HepG2 (cell line): Measurements from ENCODE around the gene FAM83E. TPM values are rescaled to one million over a fixed set of nuclear protein-coding genes. Genes with fewer than 3 reads are reported as not detected.

Experiments
- FOSL2 ChIP-seq: sonication (generic); formaldehyde crosslinking; IDR thresholded peaks from 2 replicates; pipeline ENCODE4 v1.4.0; 2020; ENCODE audit warnings: missing genetic modification reagents
- HNRNPL ChIP-seq: fragments of 200-400 bp; formaldehyde crosslinking; IDR thresholded peaks from 2 replicates; pipeline ENCODE4 v1.6.1; 2017; ENCODE audit warnings: mild to moderate bottlenecking, low read depth, low read length
- HNRNPLL ChIP-seq: fragments of 200-400 bp; formaldehyde crosslinking; IDR thresholded peaks from 2 replicates; pipeline ENCODE4 v1.6.1; 2017; ENCODE audit warnings: mild to moderate bottlenecking, low read depth, low read length; ENCODE audit not compliant: poor library complexity, severe bottlenecking
- HNRNPUL1 ChIP-seq: fragments of 200-400 bp; formaldehyde crosslinking; IDR thresholded peaks from 2 replicates; pipeline ENCODE4 v1.6.1; 2017; ENCODE audit warnings: low read depth, mild to moderate bottlenecking, low read length, moderate library complexity
- KDM2A ChIP-seq: sonication (generic); formaldehyde crosslinking; IDR thresholded peaks from 2 replicates; pipeline ENCODE4 v1.4.0; 2020; ENCODE audit warnings: low read depth, missing genetic modification reagents, borderline replicate concordance
- KLF12 ChIP-seq: sonication (generic); formaldehyde crosslinking; IDR thresholded peaks from 2 replicates; pipeline ENCODE4 v1.4.0; 2020; ENCODE audit warnings: missing genetic modification reagents, borderline replicate concordance
- MXI1 ChIP-seq: IDR thresholded peaks from 3 replicates; pipeline ENCODE4 v1.6.1; 2012; ENCODE audit warnings: low read depth, low read length, inconsistent platforms, borderline replicate concordance
- NKX3-1 ChIP-seq: sonication (generic); formaldehyde crosslinking; IDR thresholded peaks from 2 replicates; pipeline ENCODE4 v1.5.0; 2020; ENCODE audit warnings: missing genetic modification reagents
- SIN3B ChIP-seq: fragments of 150-350 bp; IDR thresholded peaks from 2 replicates; pipeline ENCODE4 v1.6.1; 2014; ENCODE audit warnings: low read length
- ZNF207 ChIP-seq: fragments of 450-650 bp; IDR thresholded peaks from 2 replicates; pipeline ENCODE4 v1.6.1; 2016; ENCODE audit warnings: antibody characterized with exemption, borderline replicate concordance
- ZNF264 ChIP-seq: sonication (generic); formaldehyde crosslinking; IDR thresholded peaks from 2 replicates; pipeline ENCODE4 v1.4.0; 2020; ENCODE audit warnings: missing genetic modification reagents
- ZNF333 ChIP-seq: sonication (generic); formaldehyde crosslinking; IDR thresholded peaks from 2 replicates; pipeline ENCODE4 v1.4.0; 2020; ENCODE audit warnings: mild to moderate bottlenecking, missing genetic modification reagents, borderline replicate concordance
- ZNF335 ChIP-seq: sonication (generic); formaldehyde crosslinking; IDR thresholded peaks from 2 replicates; pipeline ENCODE4 v1.4.0; 2020; ENCODE audit warnings: missing genetic modification reagents
- ZNF746 ChIP-seq: sonication (generic); formaldehyde crosslinking; IDR thresholded peaks from 2 replicates; pipeline ENCODE4 v1.8.0; 2022; ENCODE audit warnings: mild to moderate bottlenecking, missing genetic modification reagents
- ZNF777 ChIP-seq: sonication (generic); formaldehyde crosslinking; IDR thresholded peaks from 2 replicates; pipeline ENCODE4 v1.4.0; 2020; ENCODE audit warnings: missing genetic modification reagents
- polyA plus RNA-seq, 8 experiments: library from polyadenylated mRNA; depleted of rRNA in 3 of 8; stranded (reverse) in 7 of 8; unstranded in 1 of 8; fragments of >200 nt; fragmentation: Illumina TruSeq in 4 of 8; extraction: Trizol in 4 of 8; gene quantifications; 2 replicates each; pipeline versions ENCODE4 v1.2.1 to v1.2.3, GENCODE V29; 2011 to 2016; ENCODE audit warnings: low read depth in 4 of 8, missing spikeins in 1 of 8, mixed read lengths in 1 of 8; ENCODE audit not compliant: insufficient read depth in 1 of 8
- total RNA-seq, 5 experiments: library from RNA; depleted of rRNA; stranded (reverse); fragments of >200 nt; fragmentation: Illumina TruSeq; extraction: Trizol; gene quantifications; 2 replicates each; pipeline ENCODE4 v1.2.3, GENCODE V29; 2016; ENCODE audit warnings: low read depth in 1 of 5
- TF ChIP-seq, protein P1 (sequence below): sonication (generic); formaldehyde crosslinking; IDR thresholded peaks from 2 replicates; pipeline ENCODE4 v1.5.1; 2020; ENCODE audit warnings: missing genetic modification reagents, mild to moderate bottlenecking, borderline replicate concordance
- TF ChIP-seq, protein P2 (sequence below): sonication (generic); formaldehyde crosslinking; IDR thresholded peaks from 2 replicates; pipeline ENCODE4 v1.8.1; 2023; ENCODE audit warnings: mild to moderate bottlenecking, missing genetic modification reagents
- TF ChIP-seq, protein P3 (sequence below): IDR thresholded peaks from 2 replicates; pipeline ENCODE4 v1.6.1; 2016; ENCODE audit warnings: missing compliant biosample characterization, missing genetic modification reagents, borderline replicate concordance
- TF ChIP-seq, protein P4 (sequence below): sonication (generic); formaldehyde crosslinking; IDR thresholded peaks from 2 replicates; pipeline ENCODE4 v1.4.0; 2020; ENCODE audit warnings: missing genetic modification reagents

FAM83E gene
- total and polyA plus RNA-seq, 2 of the 13 experiments (the other 11 are each of a cell fraction or from before 2014, with no cell fraction given) = 0.18 to 0.60 TPM

DNA sequence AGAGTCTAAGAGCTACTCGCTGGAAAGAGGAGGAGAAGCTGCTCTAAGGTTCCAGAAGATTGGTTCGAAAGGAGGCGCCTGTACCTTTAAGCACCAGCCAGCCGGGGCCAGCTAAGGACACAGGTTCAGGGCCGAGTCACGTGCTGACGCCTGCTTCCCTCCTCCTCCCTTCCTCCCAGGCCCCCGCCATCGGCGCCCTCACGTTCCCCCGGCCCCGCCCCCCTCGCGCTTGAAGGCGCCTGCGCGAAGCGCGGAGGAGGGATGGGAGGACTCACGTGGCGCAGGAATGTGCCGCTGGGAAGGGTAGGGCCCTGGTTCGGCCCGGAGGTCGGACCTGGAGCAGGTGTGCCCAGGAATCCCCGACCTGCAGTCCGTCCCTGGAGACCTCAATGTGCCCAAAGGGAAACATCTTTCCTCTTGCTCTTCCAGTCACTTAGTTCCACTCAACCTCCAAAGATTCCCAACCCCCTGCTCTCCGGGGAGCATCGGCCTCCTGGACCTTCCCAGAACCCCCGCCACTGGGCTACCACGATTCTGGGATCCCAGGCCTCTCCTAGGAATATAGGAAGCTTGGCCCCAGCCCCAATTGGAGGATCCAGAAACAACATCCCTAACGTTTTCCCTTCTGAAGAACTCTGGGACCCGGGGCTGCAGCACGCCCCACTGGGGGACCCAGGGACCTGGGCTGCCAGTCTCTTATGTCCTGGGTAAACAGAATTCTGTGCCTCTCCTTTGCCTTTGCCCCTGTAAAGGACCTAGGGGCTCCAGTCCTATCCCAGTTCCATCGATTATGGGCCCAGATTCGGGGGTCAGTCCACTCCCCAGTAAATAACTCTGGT is 19.8 kb upstream of the FAM83E start (continued):
- TF ChIP-seq, protein P1, sequence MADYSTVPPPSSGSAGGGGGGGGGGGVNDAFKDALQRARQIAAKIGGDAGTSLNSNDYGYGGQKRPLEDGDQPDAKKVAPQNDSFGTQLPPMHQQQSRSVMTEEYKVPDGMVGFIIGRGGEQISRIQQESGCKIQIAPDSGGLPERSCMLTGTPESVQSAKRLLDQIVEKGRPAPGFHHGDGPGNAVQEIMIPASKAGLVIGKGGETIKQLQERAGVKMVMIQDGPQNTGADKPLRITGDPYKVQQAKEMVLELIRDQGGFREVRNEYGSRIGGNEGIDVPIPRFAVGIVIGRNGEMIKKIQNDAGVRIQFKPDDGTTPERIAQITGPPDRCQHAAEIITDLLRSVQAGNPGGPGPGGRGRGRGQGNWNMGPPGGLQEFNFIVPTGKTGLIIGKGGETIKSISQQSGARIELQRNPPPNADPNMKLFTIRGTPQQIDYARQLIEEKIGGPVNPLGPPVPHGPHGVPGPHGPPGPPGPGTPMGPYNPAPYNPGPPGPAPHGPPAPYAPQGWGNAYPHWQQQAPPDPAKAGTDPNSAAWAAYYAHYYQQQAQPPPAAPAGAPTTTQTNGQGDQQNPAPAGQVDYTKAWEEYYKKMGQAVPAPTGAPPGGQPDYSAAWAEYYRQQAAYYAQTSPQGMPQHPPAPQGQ (CRISPR knock-in tag) = no peak
- TF ChIP-seq ZNF777 (CRISPR knock-in tag) = no peak
- 0 out of 2 replicates have a peak, but pooled peaks have one; percentile 21 for TF ChIP-seq NKX3-1
- TF ChIP-seq HNRNPLL = peak; percentile 60
- no peak for TF ChIP-seq HNRNPUL1
- TF ChIP-seq KDM2A (CRISPR knock-in tag) = peak; percentile 89
- peak; percentile 81; the same call in 1 of the 3 replicates for TF ChIP-seq MXI1
- TF ChIP-seq ZNF335 (CRISPR knock-in tag) = peak; percentile 46; the same call in 1 of the 2 replicates
- no peak for TF ChIP-seq HNRNPL
- TF ChIP-seq ZNF207 = no peak
- TF ChIP-seq, protein P2, sequence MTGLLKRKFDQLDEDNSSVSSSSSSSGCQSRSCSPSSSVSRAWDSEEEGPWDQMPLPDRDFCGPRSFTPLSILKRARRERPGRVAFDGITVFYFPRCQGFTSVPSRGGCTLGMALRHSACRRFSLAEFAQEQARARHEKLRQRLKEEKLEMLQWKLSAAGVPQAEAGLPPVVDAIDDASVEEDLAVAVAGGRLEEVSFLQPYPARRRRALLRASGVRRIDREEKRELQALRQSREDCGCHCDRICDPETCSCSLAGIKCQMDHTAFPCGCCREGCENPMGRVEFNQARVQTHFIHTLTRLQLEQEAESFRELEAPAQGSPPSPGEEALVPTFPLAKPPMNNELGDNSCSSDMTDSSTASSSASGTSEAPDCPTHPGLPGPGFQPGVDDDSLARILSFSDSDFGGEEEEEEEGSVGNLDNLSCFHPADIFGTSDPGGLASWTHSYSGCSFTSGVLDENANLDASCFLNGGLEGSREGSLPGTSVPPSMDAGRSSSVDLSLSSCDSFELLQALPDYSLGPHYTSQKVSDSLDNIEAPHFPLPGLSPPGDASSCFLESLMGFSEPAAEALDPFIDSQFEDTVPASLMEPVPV (CRISPR knock-in tag) = 0 out of 2 replicates have a peak, but pooled peaks have one; percentile 22
- TF ChIP-seq SIN3B = 0 out of 2 replicates have a peak, but pooled peaks have one; percentile 39
- TF ChIP-seq, protein P3, sequence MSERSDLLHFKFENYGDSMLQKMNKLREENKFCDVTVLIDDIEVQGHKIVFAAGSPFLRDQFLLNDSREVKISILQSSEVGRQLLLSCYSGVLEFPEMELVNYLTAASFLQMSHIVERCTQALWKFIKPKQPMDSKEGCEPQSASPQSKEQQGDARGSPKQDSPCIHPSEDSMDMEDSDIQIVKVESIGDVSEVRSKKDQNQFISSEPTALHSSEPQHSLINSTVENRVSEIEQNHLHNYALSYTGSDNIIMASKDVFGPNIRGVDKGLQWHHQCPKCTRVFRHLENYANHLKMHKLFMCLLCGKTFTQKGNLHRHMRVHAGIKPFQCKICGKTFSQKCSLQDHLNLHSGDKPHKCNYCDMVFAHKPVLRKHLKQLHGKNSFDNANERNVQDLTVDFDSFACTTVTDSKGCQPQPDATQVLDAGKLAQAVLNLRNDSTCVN (CRISPR knock-in tag) = no peak; the same call in 1 of the 2 replicates
- TF ChIP-seq ZNF333 = no peak
- TF ChIP-seq ZNF264 (CRISPR knock-in tag) = 0 out of 2 replicates have a peak, but pooled peaks have one; percentile 50
- TF ChIP-seq KLF12 (CRISPR knock-in tag) = 0 out of 2 replicates have a peak, but pooled peaks have one; percentile 8
- TF ChIP-seq FOSL2 (CRISPR knock-in tag) = peak; percentile 40; the same call in 1 of the 2 replicates
- peak; percentile 93 for TF ChIP-seq ZNF746
- TF ChIP-seq, protein P4, sequence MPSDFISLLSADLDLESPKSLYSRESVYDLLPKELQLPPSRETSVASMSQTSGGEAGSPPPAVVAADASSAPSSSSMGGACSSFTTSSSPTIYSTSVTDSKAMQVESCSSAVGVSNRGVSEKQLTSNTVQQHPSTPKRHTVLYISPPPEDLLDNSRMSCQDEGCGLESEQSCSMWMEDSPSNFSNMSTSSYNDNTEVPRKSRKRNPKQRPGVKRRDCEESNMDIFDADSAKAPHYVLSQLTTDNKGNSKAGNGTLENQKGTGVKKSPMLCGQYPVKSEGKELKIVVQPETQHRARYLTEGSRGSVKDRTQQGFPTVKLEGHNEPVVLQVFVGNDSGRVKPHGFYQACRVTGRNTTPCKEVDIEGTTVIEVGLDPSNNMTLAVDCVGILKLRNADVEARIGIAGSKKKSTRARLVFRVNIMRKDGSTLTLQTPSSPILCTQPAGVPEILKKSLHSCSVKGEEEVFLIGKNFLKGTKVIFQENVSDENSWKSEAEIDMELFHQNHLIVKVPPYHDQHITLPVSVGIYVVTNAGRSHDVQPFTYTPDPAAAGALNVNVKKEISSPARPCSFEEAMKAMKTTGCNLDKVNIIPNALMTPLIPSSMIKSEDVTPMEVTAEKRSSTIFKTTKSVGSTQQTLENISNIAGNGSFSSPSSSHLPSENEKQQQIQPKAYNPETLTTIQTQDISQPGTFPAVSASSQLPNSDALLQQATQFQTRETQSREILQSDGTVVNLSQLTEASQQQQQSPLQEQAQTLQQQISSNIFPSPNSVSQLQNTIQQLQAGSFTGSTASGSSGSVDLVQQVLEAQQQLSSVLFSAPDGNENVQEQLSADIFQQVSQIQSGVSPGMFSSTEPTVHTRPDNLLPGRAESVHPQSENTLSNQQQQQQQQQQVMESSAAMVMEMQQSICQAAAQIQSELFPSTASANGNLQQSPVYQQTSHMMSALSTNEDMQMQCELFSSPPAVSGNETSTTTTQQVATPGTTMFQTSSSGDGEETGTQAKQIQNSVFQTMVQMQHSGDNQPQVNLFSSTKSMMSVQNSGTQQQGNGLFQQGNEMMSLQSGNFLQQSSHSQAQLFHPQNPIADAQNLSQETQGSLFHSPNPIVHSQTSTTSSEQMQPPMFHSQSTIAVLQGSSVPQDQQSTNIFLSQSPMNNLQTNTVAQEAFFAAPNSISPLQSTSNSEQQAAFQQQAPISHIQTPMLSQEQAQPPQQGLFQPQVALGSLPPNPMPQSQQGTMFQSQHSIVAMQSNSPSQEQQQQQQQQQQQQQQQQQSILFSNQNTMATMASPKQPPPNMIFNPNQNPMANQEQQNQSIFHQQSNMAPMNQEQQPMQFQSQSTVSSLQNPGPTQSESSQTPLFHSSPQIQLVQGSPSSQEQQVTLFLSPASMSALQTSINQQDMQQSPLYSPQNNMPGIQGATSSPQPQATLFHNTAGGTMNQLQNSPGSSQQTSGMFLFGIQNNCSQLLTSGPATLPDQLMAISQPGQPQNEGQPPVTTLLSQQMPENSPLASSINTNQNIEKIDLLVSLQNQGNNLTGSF (CRISPR knock-in tag) = peak; percentile 67
